ENCODE measurements around the gene OVCH2. TPM values are rescaled to one million over a fixed set of nuclear protein-coding genes. Genes with fewer than 3 reads are reported as not detected.

Gene OVCH2
- polyA plus RNA-seq, 1 donor from 2014 or later = not detected

DNA sequence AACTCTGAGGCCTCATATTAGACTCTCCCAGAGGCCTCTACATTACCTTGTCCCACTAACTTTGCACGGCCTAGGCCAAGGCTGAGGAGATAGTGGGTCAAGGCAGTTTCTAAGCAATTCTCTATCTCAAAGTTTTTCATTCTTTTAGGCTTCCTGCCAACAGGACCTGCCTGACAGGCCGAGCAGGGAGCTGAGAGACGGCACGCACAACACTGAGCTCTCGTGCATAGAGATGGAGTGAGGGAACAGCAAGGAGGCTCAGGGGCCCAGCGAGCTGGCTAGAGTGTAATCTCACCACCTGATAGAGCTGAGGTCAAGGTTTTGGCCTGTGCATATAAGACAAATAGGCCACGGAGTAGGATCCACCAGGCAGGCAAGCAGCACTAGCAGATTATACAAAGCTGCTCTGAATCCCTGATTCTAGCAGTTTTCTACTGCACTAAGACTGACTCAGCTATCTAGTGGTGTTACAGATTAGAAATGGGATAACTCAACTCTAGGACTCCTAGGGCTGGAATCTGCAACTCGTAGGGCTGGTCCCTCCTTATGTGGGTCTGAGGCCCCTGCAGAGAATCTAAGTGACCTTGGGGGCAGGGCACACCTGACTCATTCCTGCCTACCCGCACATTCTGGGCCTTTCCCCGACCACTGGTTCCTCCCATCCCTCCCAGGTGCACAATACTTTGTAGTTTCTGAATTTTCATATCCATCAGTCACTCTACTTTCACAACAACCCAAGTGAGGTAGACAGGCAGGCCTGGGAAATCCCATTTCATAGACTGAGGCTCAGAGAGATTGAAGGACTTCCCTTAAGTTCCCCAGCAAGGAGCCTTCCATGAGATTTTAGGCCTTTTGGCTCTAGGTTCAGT is 34.7 kb downstream of the OVCH2 start:
- Histone ChIP-seq H3K4me3 (ENCODE audit: low read length) (no peak overlapping the region), H4K20me1 (ENCODE audit: insufficient read depth) (no peaks in the 10 kb centered on the region), H3K9me2 (ENCODE audit: insufficient read depth, low read length) (no peaks in the 10 kb centered on the region), H3K27ac (ENCODE audit: low read length) (no peak overlapping the region), H3K79me2 (replicated peaks; ENCODE audit: insufficient read depth, low read length) (no peaks in the 10 kb centered on the region), H3F3A (ENCODE audit: insufficient read depth, low read length, poor library complexity, severe bottlenecking) (no peaks in the 10 kb centered on the region), H3K4me2 (ENCODE audit: low read length) (no peak overlapping the region), H3K9ac (ENCODE audit: low read length) (no peak overlapping the region), H3K9me3 (ENCODE audit: low read length) (no peaks in the 10 kb centered on the region), H3K36me3 (ENCODE audit: insufficient read depth, low read length) (no peaks in the 10 kb centered on the region), H2AFZ (ENCODE audit: low read depth, low read length) (no peak overlapping the region), H3K27me3 (ENCODE audit: insufficient read depth, low read depth, low read length) (peaks cover 37% of the 10 kb centered on the region)
- TF ChIP-seq POLR2AphosphoS5 (IDR thresholded peaks at IDR 0.05) = no peak
- TF ChIP-seq EP300 (conservative IDR thresholded peaks at IDR 0.05; ENCODE audit: poor library complexity, severe bottlenecking) = no peak
- no peak for TF ChIP-seq SMC3 (conservative IDR thresholded peaks at IDR 0.05; ENCODE audit: poor library complexity)
- no peak for TF ChIP-seq MXI1 (conservative IDR thresholded peaks at IDR 0.05; ENCODE audit: poor library complexity, severe bottlenecking)
- TF ChIP-seq REST (IDR thresholded peaks at IDR 0.05; ENCODE audit: borderline replicate concordance) = no peak
- no peak for TF ChIP-seq RAD21 (conservative IDR thresholded peaks at IDR 0.05)
- TF ChIP-seq TAF1 (IDR thresholded peaks at IDR 0.05; ENCODE audit: low read depth) = no peak
- TF ChIP-seq CTCF (IDR thresholded peaks at IDR 0.05; ENCODE audit: poor library complexity, severe bottlenecking) = no peak

DNA sequence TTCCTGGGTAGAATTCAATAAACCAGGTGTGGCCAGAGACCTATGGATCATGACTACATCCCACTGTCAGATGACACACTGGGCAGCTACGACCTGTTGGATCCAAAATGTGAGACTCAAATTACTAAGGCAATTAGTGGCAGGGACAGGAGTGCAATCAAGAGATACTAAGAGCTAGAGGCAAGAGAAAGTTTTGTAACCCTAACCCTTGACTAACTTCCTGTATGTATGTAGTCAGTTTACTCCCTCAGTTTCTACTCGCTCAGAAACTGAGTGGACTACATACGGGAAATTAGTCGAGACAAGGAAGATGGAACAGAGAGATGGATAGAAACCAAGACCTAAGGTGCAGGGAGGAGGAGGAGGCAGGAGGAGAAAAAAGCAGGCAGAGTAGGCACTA is 35.6 kb downstream of the OVCH2 start:
- Histone ChIP-seq H3K27ac (ENCODE audit: low read length) (no peak overlapping the region), H2AFZ (ENCODE audit: low read depth, low read length) (no peak overlapping the region)

More for the DNA sequence above, 35.6 kb downstream of the OVCH2 start:
- H3K27me3 ChIP-seq (ENCODE audit: insufficient read depth, low read depth, low read length) = peaks cover 37% of the 10 kb centered on the region
- H3F3A ChIP-seq (ENCODE audit: insufficient read depth, low read length, poor library complexity, severe bottlenecking) = no peaks in the 10 kb centered on the region
- H3K4me3 ChIP-seq (ENCODE audit: low read length) = no peak overlapping the region
- no peak overlapping the region for H3K9ac ChIP-seq (ENCODE audit: low read length)
- no peaks in the 10 kb centered on the region for H3K9me3 ChIP-seq (ENCODE audit: low read length)
- no peaks in the 10 kb centered on the region for H3K9me2 ChIP-seq (ENCODE audit: insufficient read depth, low read length)
- no peak for TF ChIP-seq CTCF (IDR thresholded peaks at IDR 0.05; ENCODE audit: poor library complexity, severe bottlenecking)
- TF ChIP-seq POLR2AphosphoS5 (IDR thresholded peaks at IDR 0.05) = no peak
- no peak for TF ChIP-seq TAF1 (IDR thresholded peaks at IDR 0.05; ENCODE audit: low read depth)
- TF ChIP-seq EZH2 (IDR thresholded peaks at IDR 0.05; ENCODE audit: borderline replicate concordance, insufficient read depth, low read length, poor library complexity, severe bottlenecking) = no peak
- no peak for TF ChIP-seq SMC3 (conservative IDR thresholded peaks at IDR 0.05; ENCODE audit: poor library complexity)
- no peak for TF ChIP-seq REST (IDR thresholded peaks at IDR 0.05; ENCODE audit: borderline replicate concordance)
- TF ChIP-seq RAD21 (conservative IDR thresholded peaks at IDR 0.05) = no peak
- TF ChIP-seq EP300 (conservative IDR thresholded peaks at IDR 0.05; ENCODE audit: poor library complexity, severe bottlenecking) = no peak
- TF ChIP-seq MXI1 (conservative IDR thresholded peaks at IDR 0.05; ENCODE audit: poor library complexity, severe bottlenecking) = no peak
- no peak overlapping the region for H3K4me2 ChIP-seq (ENCODE audit: low read length)
- no peaks in the 10 kb centered on the region for H3K79me2 ChIP-seq (replicated peaks; ENCODE audit: insufficient read depth, low read length)
- H4K20me1 ChIP-seq (ENCODE audit: insufficient read depth) = no peaks in the 10 kb centered on the region
- no peaks in the 10 kb centered on the region for H3K36me3 ChIP-seq (ENCODE audit: insufficient read depth, low read length)
